Heart left ventricle (tissue), 16 donors: ENCODE measurements around the gene LAMB1. TPM values are rescaled to one million over a fixed set of nuclear protein-coding genes. Genes with fewer than 3 reads are reported as not detected.

Source experiments
- ATAC-seq, 4 donors: fragments of 200-7000 bp; cut with Tn5 transposase; one replicate each; pipeline ENCODE4 v1.9.1; 2020 to 2022; ENCODE audit warnings: moderate library complexity in 4 of 4, mild to moderate bottlenecking in 3 of 4, moderate number of reproducible peaks in 1 of 4
- DNase-seq, 5 donors: peaks; one replicate each; pipeline ENCODE4 v3.0.0-alpha.2; 2020
- H3K27ac ChIP-seq, 12 donors: fragments of 200-600 bp; sonication (generic) in 4 of 12; one replicate each; pipeline versions ENCODE4 v1.5.0 to v1.8.0; 2016 to 2022; ENCODE audit warnings: mild to moderate bottlenecking in 2 of 12
- H3K27me3 ChIP-seq, 9 donors: fragments of 200-600 bp; sonication (generic) in 2 of 9; one replicate each; pipeline versions ENCODE4 v1.5.1 to v1.8.0; 2016 to 2022; ENCODE audit warnings: mild to moderate bottlenecking in 3 of 9
- H3K36me3 ChIP-seq, 9 donors: fragments of 200-600 bp; sonication (generic) in 2 of 9; one replicate each; pipeline versions ENCODE4 v1.5.0 to v1.8.0; 2018 to 2022; ENCODE audit warnings: mild to moderate bottlenecking in 2 of 9
- H3K4me1 ChIP-seq, 12 donors: fragments of 200-600 bp; sonication (generic) in 4 of 12; one replicate each; pipeline versions ENCODE4 v1.5.0 to v1.8.0; 2016 to 2022; ENCODE audit warnings: mild to moderate bottlenecking in 3 of 12
- H3K4me3 ChIP-seq, 12 donors: fragments of 200-600 bp; sonication (generic) in 4 of 12; one replicate each; pipeline versions ENCODE4 v1.5.0 to v1.8.0; 2017 to 2022; ENCODE audit warnings: mild to moderate bottlenecking in 9 of 12, moderate library complexity in 4 of 12
- H3K9me3 ChIP-seq, 12 donors: fragments of 200-600 bp; sonication (generic) in 4 of 12; one replicate each; pipeline versions ENCODE4 v1.5.0 to v1.8.0; 2016 to 2022; ENCODE audit warnings: mild to moderate bottlenecking in 1 of 12
- POLR2A ChIP-seq, 2 donors: fragments of 450-650 bp; IDR thresholded peaks; one replicate each; pipeline ENCODE4 v1.6.1; 2017; ENCODE audit warnings: antibody characterized with exemption in 2 of 2, mild to moderate bottlenecking in 2 of 2, moderate library complexity in 2 of 2
- WGBS, 4 donors: extraction: QIAGEN DNeasy Blood & Tissue Kit in 2 of 4; methylation state at CpG; one replicate each; pipeline versions ENCODE4 v1.1.5 to v1.1.7; 2013 to 2018; 5-methylcytosine and 5-hydroxymethylcytosine counted together
- intact Hi-C, 10 donors: fragments of 100-400 bp; cut with DNase I; formaldehyde crosslinking; loops; one replicate each; pipeline versions ENCODE4 v1.11.1 to v1.14.2; 2022
- polyA plus RNA-seq, 2 donors: library from polyadenylated mRNA; stranded (reverse); fragments of 200-250 nt; gene quantifications; one replicate each; pipeline ENCODE4 v1.2.3, GENCODE V29; 2013
- total RNA-seq, 9 donors: library from RNA; depleted of rRNA in 2 of 9; stranded (reverse); fragments of >200 nt in 2 of 9; fragmentation: NEBNext Ultra II Directional in 3 of 9; extraction: Animal tissue kit (Norgen Biotek cat#: 25700) in 3 of 9; gene quantifications; one replicate each; pipeline versions ENCODE4 v1.1.0 to v1.2.4, GENCODE V29; 2016 to 2023
- TF ChIP-seq, protein P1 (sequence below), 12 donors: fragments of 200-600 bp; sonication (generic) in 4 of 12; IDR thresholded peaks; one replicate each; pipeline versions ENCODE4 v1.5.0 to v1.8.0; 2018 to 2022; ENCODE audit warnings: antibody characterized with exemption in 12 of 12, mild to moderate bottlenecking in 5 of 12
- donor health status: ischemic (EF 13 %, LVEDD 7.1; RV severe dilation, severe dysfunction).
- donor health status: healthy with polysubstance abuse.
- donor health status: DM: no; HTN: yes; CAD: no.
- donor health status: DM: no; HTN: no; CAD: no.
- donor health status: ischemic (EF 25% LVEDD 6.9; RV normal size, moderate dysfunction).
- donor health status: ischemic (EF 25% LVEDD 5.7; RV mildly dilated, moderate dysfunction).
- donor health status: healthy.
- donor health status: DM: yes; HTN: yes; CAD: no.
- donor health status: ischemic (EF 35%, LVEDD 5.7; RV mildly dilated, moderate dysfunction).
- donor health status: nonischemic (EF 11% LVEDD 7.7; RV severe dilation, severe dysfunction).
- donor health status: DM: yes; HTN: yes; CAD: no.
- donor health status: PGD.
- donor health status: ischemic (EF 29% LVEDD 5.4; RV normal size, mild dysfunction).
- donor health status: nonischemic (EF 23%, LVEDD 6.1; RV moderate dilation, normal function).

The LAMB1 gene
- total and polyA plus RNA-seq, 11 donors: 29.1 to 121 (median 55.9) TPM

DNA sequence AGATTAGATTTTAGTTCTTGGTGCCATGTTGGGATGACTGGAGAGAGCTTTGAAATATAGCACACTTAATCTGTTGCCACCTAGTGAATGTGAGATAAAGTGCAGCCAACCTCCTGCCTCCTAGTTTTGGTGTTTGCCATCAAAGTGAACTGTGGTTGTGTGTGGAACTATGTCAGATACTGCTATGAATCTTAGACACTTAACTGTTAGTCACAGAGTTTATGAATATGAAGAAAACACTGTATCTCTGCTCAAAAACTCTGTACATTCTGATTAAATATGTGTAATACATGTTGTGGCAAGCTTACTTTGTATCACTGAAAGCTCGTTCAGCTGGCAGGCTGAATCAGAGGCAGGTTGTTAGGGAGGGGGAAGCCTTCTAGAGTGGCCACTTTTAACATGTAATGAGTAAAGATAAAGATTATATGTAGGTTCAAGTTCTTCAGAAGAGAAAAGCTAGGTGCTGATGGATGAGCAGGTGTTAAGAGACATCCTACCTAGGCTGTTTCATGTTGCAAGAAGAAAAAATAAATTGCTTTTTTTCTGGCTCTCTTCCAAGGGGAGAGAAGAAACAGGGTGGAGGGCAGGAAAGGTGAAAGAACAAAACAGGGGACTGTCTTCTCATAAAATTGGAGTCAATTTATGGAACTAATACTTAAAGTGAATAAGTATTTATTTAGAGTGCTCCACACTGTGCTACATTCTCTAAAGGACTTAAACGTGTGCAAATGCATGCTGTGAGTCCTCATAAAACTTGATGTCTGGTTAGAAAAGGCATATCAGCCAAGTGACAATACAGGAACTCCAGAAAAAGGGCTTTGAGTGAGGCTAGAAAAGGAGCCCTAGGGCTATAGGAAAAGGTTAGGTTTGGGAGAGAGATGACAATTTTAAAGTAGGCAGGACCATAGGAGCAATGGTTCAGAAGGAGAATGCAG, 14.1 kb upstream of the LAMB1 start:
- Histone ChIP-seq H3K27ac (no peak overlapping the region), H3K9me3 (no peaks in the 10 kb centered on the region), H3K4me3 (no peak overlapping the region), H3K27me3 (no peaks in the 10 kb centered on the region), H3K36me3 (no peaks in the 10 kb centered on the region), H3K4me1 (peaks cover 0 to 18% (median 0%) of the 10 kb centered on the region in 12 donors)
- DNase-seq (no peak), ATAC-seq (peak in 3 of 4 donors; percentile 51 to 58 (median 54))
- intact Hi-C loops: loop anchor here in 4 of 10 donors (5.0 to 10.0 kb wide), 4 partner anchors 92 to 130 kb away; partner anchors contain the start of gene DLD (in 2 of the 4)
- TF ChIP-seq, protein P1, sequence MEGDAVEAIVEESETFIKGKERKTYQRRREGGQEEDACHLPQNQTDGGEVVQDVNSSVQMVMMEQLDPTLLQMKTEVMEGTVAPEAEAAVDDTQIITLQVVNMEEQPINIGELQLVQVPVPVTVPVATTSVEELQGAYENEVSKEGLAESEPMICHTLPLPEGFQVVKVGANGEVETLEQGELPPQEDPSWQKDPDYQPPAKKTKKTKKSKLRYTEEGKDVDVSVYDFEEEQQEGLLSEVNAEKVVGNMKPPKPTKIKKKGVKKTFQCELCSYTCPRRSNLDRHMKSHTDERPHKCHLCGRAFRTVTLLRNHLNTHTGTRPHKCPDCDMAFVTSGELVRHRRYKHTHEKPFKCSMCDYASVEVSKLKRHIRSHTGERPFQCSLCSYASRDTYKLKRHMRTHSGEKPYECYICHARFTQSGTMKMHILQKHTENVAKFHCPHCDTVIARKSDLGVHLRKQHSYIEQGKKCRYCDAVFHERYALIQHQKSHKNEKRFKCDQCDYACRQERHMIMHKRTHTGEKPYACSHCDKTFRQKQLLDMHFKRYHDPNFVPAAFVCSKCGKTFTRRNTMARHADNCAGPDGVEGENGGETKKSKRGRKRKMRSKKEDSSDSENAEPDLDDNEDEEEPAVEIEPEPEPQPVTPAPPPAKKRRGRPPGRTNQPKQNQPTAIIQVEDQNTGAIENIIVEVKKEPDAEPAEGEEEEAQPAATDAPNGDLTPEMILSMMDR (IDR thresholded peaks at IDR 0.05): peak; percentile 23 to 59 (median 44)
- TF ChIP-seq POLR2A (IDR thresholded peaks at IDR 0.05): no peak
- WGBS, 4 donors: 39 to 49% (median 45%) methylated on average over 2 of the region's 2 CpGs

- TF ChIP-seq, protein P1 (IDR thresholded peaks at IDR 0.05): no peak
- TF ChIP-seq POLR2A (IDR thresholded peaks at IDR 0.05): no peak
- Histone ChIP-seq H3K36me3 (no peaks in the 10 kb centered on the region), H3K27me3 (no peaks in the 10 kb centered on the region), H3K4me1 (peaks cover 0 to 23% (median 2%) of the 10 kb centered on the region in 12 donors), H3K27ac (peak overlapping the region in 1 of 12 donors; percentile 34), H3K4me3 (no peak overlapping the region), H3K9me3 (no peaks in the 10 kb centered on the region)
- WGBS, 4 donors: 82 to 94% (median 91%) methylated on average over 2 of the region's 2 CpGs
- intact Hi-C loops: loop anchor here in 4 of 10 donors (5.0 to 10.0 kb wide), 4 partner anchors 91 to 132 kb away; partner anchors contain the start of gene DLD (in 2 of the 4)
- ATAC-seq (no peak), DNase-seq (no peak)
These were observed 12.8 kb upstream of the LAMB1 start for GRCh38 chr7:108015740-108016139.

- peak overlapping the region in 1 of 12 donors; percentile 34 for H3K27ac ChIP-seq
- no peak overlapping the region for H3K4me3 ChIP-seq
- intact Hi-C loops: loop anchor here in 4 of 10 donors (5.0 to 10.0 kb wide), 4 partner anchors 90 to 132 kb away; partner anchors contain the start of gene DLD (in 3 of the 4)
- H3K36me3 ChIP-seq: no peaks in the 10 kb centered on the region
- 86 to 90% (median 89%) methylated on average over 6 of the region's 6 CpGs for WGBS, 4 donors
- DNase-seq (no peak), ATAC-seq (no peak)
- TF ChIP-seq, protein P1 (IDR thresholded peaks at IDR 0.05): no peak
- TF ChIP-seq POLR2A (IDR thresholded peaks at IDR 0.05): no peak
- H3K4me1 ChIP-seq: peaks cover 0 to 31% (median 4%) of the 10 kb centered on the region in 12 donors
- H3K27me3 ChIP-seq: no peaks in the 10 kb centered on the region
- H3K9me3 ChIP-seq: no peaks in the 10 kb centered on the region
These were observed 12.1 kb upstream of the LAMB1 start for GRCh38 chr7:108014747-108015682.
